Measurements from ENCODE around the gene USP6NL. TPM values are rescaled to one million over a fixed set of nuclear protein-coding genes. Genes with fewer than 3 reads are reported as not detected.

The USP6NL gene
- 25.3 and 27.5 TPM in 2 replicates for total RNA-seq (2022)
- Bru-seq, nascent RNA: percentile 90 among the genes with signal in this experiment
- BruChase-seq, experiment 1, labeled RNA remaining after a 6-hour chase: percentile 66 among the genes with signal in this experiment
- percentile 72 among the genes with signal in this experiment for BruChase-seq, experiment 2, labeled RNA remaining after a 2-hour chase
- long read RNA-seq, full-length matches to known transcripts: 15 of 22 reads
- long read RNA-seq, partial matches to known transcripts: 0 of 22 reads
- long read RNA-seq, other reads (novel, unspliced or antisense): 7 of 22 reads

GRCh38 chr10:11611248-11612020 is at the start of gene USP6NL:
Gene USP6NL (minus strand): TSS chr10:11611650. CDS start chr10:11597634, 14,016 bp downstream.
- peak within 1 kb of the TSS; percentile 78 for H3K4me3 Mint-ChIP-seq (ENCODE audit: low read depth, unreplicated experiment)
- CTCF ChIA-PET: interaction anchor here (0.7 kb wide), 2 partner anchors 32 to 108 kb away, joined by 3 read pairs; no protein-coding TSS in a partner anchor
- H3K9me3 Mint-ChIP-seq (ENCODE audit: low read depth, unreplicated experiment): no peaks in the 10 kb centered on the region
- no peak for TF ChIP-seq CTCF (IDR thresholded peaks at IDR 0.05; ENCODE audit: unreplicated experiment)
- peaks cover 28% of the 10 kb centered on the region for H3K36me3 Mint-ChIP-seq (ENCODE audit: insufficient read depth, unreplicated experiment)
- intact Hi-C loops (cut with micrococcal nuclease; ENCODE audit: unreplicated experiment): loop anchor here (1.0 to 2.0 kb wide), 2 partner anchors 23 to 73 kb away; no protein-coding TSS in a partner anchor
- peak within 1 kb of the TSS; percentile 86 for H3K27ac Mint-ChIP-seq (ENCODE audit: unreplicated experiment)
- DNase-seq: peak; percentile 96
- peaks cover 17% of the 10 kb centered on the region for H3K4me1 Mint-ChIP-seq (ENCODE audit: low read depth, unreplicated experiment)
- H3K27me3 Mint-ChIP-seq (ENCODE audit: unreplicated experiment): no peaks in the 10 kb centered on the region
- no TSS peak for BruUV-seq (replicated peaks)

- H3K36me3 Mint-ChIP-seq (ENCODE audit: insufficient read depth, unreplicated experiment): no peaks in the 10 kb centered on the region
- H3K27me3 Mint-ChIP-seq (ENCODE audit: unreplicated experiment): no peaks in the 10 kb centered on the region
- CTCF ChIA-PET: interaction anchor here (0.6 kb wide), 1 partner anchor 11 kb away, joined by 4 read pairs; no protein-coding TSS in a partner anchor
- H3K9me3 Mint-ChIP-seq (ENCODE audit: low read depth, unreplicated experiment): no peaks in the 10 kb centered on the region
- no peak overlapping the region for H3K27ac Mint-ChIP-seq (ENCODE audit: unreplicated experiment)
- DNase-seq: no peak
- no peak overlapping the region for H3K4me3 Mint-ChIP-seq (ENCODE audit: low read depth, unreplicated experiment)
- intact Hi-C loops (cut with micrococcal nuclease; ENCODE audit: unreplicated experiment): no loop called here
- no peak for TF ChIP-seq CTCF (IDR thresholded peaks at IDR 0.05; ENCODE audit: unreplicated experiment)
- H3K4me1 Mint-ChIP-seq (ENCODE audit: low read depth, unreplicated experiment): peaks cover 9% of the 10 kb centered on the region
- BruUV-seq (replicated peaks): no TSS peak
These were observed 47.4 kb upstream of the USP6NL start for GRCh38 chr10:11658801-11659368.

GRCh38 chr10:11655836-11656235 is 44.4 kb upstream of the USP6NL start:
- Mint-ChIP-seq H3K9me3 (ENCODE audit: low read depth, unreplicated experiment) (no peaks in the 10 kb centered on the region), H3K4me3 (ENCODE audit: low read depth, unreplicated experiment) (no peak overlapping the region), H3K27ac (ENCODE audit: unreplicated experiment) (no peak overlapping the region), H3K4me1 (ENCODE audit: low read depth, unreplicated experiment) (peaks cover 9% of the 10 kb centered on the region), H3K27me3 (ENCODE audit: unreplicated experiment) (peaks cover 10% of the 10 kb centered on the region), H3K36me3 (ENCODE audit: insufficient read depth, unreplicated experiment) (no peaks in the 10 kb centered on the region)
- CTCF ChIA-PET: no interaction called here
- intact Hi-C loops (cut with micrococcal nuclease; ENCODE audit: unreplicated experiment): no loop called here
- DNase-seq: no peak
- BruUV-seq (replicated peaks): no TSS peak
- no peak for TF ChIP-seq CTCF (IDR thresholded peaks at IDR 0.05; ENCODE audit: unreplicated experiment)

- H3K27me3 Mint-ChIP-seq (ENCODE audit: unreplicated experiment): peaks cover 10% of the 10 kb centered on the region
These were observed 43.2 kb upstream of the USP6NL start for GRCh38 chr10:11654659-11655058.

More at GRCh38 chr10:11654659-11655058, 43.2 kb upstream of the USP6NL start:
- Mint-ChIP-seq H3K4me1 (ENCODE audit: low read depth, unreplicated experiment) (peaks cover 9% of the 10 kb centered on the region), H3K36me3 (ENCODE audit: insufficient read depth, unreplicated experiment) (no peaks in the 10 kb centered on the region), H3K27ac (ENCODE audit: unreplicated experiment) (no peak overlapping the region), H3K9me3 (ENCODE audit: low read depth, unreplicated experiment) (no peaks in the 10 kb centered on the region), H3K4me3 (ENCODE audit: low read depth, unreplicated experiment) (no peak overlapping the region)
- no peak for DNase-seq
- intact Hi-C loops (cut with micrococcal nuclease; ENCODE audit: unreplicated experiment): no loop called here
- no TSS peak for BruUV-seq (replicated peaks)
- TF ChIP-seq CTCF (IDR thresholded peaks at IDR 0.05; ENCODE audit: unreplicated experiment): no peak
- CTCF ChIA-PET: no interaction called here

All from Calu3 (cell line).